GM03348 (cell line): Measurements from ENCODE around the gene ARL3.

ENCODE experiments used
- DNase-seq: peaks from one replicate; pipeline ENCODE4 v3.0.0; 2012; ENCODE audit warnings: low spot score

Gene ARL3

DNA sequence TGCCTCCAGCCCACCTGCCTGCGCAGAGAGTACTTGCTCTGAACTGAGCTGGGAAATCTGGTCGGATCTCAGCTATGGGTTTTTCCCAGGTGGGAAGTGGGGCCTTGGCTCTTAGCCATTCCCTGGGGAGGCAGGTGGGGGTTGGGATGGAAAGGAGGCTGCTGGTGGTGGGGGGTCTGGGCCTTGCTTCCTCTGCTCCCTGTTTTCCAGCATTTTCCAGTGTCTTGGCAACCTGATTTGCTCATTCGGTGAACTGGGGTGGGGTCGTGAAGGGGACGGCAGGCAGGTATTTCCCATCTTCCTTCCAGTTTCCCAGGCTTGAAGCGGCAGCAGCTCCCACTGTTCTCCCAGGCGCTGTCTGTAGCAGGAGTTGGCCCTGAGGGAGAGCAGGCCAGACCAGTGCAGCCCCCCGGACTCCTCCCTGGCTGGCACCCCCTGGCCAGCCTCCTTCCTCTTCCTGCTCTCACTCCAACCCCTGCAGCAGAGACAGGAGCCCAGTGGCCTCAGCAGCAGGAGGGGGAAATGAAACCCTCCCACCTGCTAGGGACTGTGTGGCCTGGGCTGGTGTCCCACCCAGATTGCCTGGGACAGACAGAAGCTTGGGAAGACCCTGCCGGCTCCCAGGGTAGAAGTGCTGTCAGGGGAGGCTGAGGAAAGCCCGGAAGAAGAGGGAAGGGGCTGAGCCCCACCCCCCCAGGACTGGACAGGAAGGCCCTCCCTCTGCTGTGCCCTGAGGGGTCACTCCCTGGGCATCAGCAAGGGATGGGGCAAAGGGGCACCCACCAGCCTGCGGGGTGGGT is 63.3 kb downstream of the ARL3 start:
- DNase-seq, result no peak

DNA sequence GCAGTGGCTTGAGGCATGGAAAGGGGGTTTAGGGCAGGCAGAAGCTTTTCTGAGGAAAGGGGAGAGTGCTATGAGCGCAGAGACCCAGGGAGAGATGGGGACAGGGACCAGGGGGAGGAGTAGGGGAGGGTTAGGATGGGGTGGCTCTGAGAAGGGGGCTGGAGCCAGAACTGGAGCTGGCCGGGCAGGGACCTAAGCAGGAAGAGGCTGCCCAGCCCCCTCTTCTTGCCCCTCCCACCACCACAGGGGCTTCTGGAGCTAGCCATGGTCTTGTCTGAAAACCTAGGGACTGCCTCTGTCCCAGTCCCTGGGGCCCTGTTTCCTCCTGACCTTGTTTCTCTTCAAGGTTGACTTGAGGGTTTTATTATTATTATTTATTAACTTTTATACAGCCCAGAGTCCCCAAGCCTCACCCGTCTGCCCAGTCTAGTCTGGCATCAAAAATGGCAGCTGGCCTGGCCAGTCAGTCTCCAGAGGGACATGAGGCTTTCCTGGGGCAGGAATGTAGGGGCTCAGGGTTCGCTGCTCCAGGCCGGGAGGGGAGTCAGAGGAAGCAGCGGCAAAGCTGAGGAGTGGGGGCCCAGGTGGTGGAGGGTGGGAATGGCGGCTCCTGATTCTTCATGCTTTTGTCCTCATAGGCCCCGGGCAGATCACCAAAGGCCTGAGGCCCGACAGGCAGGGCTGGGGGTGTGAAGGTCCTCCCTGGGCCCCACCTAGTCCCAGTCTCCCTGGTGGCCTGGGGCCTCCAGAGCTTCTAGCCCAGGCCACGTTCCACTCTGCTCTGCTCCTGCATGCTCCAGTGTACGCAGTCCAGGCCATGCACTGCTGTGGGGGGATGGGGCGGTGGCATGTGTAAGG is 64.2 kb downstream of the ARL3 start:
- DNase-seq, result no peak

DNA sequence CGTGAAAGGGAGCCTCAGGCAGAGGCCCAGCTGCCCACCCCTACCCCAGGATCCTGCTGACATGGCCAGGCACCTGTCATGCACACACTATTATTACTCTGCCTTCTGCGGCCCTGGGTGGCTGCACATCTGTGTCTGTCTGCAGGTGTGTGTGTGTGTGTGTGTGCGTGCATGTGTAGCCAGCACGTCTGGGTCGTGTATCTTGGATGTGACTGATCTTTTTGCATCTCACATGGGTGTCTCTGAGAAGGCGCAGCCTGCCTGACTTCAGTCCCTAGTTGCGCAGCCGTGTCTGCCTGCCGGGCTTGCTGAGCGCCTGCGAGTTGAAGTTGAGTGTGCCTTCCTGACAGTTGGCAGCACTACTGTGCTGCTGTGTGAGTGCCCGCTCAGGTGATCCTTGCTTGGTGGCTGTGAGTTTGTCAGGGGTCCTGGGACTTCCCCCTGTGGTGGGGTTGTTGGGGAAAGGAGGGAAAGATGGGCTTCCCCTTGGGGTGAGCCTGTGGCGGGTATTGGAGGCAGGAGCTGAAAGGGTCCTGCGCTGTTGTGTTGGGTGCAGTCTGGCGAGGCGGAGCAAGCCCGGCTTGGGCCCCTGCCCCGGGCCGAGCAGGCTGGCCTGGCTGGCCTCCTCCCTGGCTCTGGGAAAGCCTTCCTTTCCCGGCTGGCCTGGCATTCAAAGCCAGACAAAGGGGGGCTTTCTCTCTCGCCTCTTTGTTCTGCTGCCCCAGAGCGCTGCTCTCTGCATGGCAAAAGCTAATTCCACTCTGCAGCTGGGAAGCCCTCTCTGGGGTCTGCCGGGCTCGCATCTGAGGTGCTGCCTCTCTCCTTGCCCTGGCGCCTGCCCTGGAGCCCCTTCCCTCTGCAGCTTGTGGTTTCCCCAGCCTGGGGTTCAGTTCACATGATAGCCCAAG is 65.1 kb downstream of the ARL3 start:
- no peak for DNase-seq

DNA sequence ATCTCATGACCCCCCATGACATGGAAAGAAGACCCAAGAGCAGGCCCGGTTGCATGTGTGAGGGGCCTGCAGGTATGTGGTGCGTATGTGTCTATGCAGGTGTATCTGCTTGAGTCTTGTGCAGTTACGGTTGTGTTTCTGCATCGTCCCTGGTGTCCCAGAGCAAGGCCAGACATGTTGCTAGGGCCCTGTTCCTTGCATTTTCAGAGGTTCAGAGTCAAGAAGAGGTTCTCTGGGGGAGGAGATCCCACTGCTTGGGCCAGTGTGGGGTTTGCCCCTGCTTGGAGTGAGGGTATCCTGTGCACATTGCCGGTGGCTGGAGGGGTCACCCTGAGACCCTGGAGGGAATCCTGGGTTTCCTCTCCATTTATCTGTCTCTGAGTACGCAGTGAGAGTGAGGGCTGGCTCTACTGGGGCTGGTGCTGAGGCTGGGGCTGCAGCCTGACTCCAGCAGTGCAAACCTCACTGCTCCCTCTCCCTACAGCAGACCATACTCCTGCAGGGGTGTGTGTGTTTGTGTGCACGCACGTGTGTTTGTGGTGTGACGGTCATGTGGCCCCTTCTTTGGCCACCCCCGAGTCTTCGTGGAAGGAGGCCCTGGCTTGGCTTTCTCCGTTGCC is 65.8 kb downstream of the ARL3 start:
- DNase-seq, result no peak

DNA sequence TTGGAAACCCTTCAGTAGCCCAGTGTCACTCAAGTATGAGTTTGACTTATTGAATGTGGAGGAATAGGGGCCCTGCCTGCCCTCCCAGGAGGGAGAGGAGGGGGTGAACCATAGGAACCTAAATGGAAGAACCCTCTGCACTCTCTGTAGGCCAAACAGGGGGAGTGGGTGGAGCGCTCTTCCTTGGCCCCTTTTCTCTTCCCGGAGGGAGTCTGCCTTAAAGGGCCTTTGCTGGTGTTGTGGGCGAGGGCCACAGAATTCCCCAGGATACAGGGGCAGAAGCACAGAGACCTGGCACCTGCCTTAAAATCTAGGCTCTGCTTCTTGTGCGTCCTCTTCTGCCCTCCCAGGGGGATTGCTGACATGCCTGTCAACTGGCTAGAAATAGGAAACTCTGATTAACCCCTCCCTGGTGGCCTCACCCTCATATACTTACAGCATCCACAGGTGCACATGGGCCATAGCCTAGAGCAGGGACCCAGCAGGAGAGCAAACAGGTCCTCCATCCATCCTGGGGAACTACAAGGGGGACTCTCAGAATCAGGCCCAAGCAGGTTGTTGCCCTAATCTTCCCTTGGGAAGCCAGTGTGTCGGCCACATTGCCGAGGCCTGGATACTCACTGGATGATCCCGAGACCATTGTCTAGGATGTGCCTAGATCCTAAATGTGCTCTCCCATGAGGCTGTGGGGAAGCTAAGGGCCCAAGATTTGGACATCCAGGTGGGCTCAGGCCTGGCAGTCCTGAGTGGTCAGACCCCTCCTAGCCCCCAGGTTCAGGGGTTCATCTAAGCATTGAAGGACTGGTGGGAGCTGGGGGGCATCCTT is 66.5 kb downstream of the ARL3 start:
- DNase-seq, result no peak

DNA sequence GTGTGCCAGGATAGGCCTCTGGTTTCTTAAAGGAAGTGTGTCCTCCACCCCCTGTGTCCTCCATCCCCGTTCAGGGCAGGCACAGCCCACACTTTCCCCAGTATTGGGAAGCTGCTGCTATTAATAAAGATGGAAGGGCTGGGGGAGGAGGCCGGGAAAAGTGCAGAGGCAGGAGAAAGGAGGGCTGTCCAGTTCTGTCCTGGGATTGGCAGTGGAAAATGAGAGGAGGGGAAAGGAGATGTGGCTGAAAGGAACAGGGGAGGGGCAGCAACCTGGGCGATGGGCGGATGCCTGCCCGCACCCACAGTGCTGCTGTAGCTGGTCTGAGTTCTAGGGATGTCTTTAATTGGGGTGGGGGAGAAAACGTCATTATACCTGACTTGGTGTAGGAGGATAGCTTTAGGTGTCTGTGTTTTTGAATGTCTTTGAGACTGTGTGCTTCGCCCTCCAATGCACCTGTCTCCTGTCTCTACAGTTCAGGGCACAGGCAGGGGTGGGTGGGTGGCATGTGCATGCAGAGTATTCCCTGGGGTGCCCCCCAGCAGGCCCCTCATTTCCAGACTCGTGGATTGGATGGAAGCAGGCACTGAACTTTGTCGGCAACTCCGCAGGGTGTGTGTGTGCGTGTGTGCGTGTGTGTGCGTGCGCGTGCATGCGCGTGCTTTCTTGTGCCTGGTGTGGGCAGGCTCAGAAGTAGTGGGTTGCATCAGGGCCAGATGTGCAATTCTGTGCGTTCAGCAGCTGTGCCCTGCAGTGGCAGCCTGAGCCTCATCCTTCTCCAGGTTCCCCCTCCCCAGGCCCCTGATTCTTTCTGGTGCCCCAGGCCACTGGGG is 67.4 kb downstream of the ARL3 start:
- peak; percentile 50 for DNase-seq

DNA sequence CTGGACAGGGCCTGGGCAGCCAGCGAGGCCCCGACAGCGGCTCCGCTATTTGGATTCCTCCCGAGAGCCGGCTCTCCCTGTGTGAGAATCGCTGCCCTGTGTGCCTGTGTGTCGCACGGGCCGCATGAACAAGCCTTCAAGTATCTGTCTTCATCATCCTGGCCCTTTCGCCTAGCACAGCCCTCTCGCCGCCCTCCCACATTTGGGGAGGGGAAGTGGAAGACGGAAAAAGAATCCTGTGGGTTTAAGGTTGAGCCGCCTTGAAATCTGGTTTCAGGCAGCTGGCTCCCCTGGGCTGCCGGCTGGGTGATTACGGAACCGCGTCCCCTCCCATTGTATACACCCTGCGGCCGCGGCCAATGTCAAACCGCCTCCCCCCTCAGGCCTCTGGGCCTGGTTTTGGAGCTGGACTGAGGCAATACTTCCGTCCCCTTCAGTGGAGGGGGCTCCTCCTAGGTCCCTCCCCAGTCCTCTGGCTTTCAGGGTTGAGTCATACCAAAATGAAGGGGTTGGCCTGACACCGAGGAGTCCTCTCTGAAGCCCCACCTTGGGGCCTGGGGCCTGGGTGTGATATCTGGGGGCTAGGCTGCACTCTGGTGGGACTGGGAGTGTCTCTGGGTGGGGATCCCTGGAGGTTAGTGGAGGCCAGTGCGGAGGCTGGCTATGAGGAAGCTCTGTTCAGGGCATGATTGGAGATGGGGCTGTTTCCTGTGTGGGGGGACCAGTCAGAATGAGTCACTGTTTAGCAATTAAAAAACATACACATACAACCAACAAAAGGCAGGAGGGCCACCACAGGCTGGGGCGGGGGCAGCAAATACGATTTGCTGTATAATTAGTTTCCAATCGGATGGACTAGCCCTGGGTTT is 68.2 kb downstream of the ARL3 start:
- DNase-seq, result peak; percentile 88

DNA sequence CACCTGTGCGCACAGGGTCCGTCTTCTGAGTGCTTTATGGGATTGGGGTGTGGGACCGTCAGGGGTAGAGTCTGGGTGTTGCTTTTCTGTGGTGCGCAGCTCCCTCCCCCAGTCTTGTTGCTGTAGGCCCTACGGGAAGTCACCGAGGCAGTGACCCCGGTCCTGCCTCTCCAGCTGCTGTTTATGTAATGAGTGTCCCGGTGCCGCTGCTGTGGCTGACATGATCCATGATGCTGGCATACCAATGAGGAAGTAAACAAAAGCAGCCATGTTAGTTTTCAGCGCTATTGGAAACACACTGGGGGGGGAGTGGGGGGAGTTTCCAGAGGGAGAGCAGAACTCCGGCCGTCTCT is 68.8 kb downstream of the ARL3 start:
- no peak for DNase-seq

DNA sequence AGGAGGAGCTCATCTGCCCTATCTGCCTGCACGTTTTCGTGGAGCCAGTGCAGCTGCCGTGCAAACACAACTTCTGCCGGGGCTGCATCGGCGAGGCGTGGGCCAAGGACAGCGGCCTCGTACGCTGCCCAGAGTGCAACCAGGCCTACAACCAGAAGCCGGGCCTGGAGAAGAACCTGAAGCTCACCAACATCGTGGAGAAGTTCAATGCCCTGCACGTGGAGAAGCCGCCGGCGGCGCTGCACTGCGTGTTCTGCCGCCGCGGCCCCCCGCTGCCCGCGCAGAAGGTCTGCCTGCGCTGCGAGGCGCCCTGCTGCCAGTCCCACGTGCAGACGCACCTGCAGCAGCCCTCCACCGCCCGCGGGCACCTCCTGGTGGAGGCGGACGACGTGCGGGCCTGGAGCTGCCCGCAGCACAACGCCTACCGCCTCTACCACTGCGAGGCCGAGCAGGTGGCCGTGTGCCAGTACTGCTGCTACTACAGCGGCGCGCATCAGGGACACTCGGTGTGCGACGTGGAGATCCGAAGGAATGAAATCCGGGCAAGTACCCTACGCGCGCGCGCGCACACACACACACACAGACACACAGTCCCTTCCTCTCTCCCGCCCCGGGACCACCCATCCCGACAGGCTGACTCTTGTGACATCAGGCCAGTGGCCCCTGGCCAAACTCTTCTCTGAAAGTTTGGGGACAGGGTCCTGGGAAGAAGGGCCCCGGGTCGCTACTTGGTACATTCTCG is 69.4 kb downstream of the ARL3 start:
- DNase-seq, result no peak

DNA sequence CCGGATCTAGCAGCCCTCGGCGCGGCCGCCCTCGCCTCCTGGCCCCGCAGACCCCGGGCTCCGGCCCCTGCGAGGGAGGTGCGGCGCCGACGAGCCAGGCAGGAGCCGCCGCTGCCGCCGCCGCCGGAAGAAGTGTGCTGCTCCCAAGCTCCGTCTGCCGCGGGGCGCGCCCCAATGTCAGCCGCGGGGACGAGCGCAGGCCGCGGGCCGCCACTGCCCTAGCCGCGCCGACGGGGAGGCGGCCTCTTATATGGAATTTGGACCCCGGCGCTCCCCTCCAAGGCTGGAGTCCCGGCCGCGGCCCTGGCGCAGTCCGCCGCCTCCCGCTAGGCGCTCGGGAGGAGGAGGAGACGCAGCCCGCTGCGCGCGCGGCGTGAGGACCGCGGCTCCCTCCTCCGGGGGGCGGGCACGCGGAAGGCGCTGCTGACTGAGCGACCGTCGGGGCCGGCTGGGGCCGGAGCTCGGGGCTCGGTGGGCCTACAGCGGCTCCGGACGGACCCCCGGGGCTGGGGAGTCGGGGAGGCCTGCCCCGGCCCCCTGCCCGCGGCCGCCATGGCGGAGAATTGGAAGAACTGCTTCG is 70.0 kb downstream of the ARL3 start, which contains the start of gene TRIM8:
TSS of gene TRIM8 (plus strand) at position 414 of the 580 bp plus-strand sequence. CDS start at position 553, 139 bp downstream.
- DNase-seq, result peak; percentile 49

DNA sequence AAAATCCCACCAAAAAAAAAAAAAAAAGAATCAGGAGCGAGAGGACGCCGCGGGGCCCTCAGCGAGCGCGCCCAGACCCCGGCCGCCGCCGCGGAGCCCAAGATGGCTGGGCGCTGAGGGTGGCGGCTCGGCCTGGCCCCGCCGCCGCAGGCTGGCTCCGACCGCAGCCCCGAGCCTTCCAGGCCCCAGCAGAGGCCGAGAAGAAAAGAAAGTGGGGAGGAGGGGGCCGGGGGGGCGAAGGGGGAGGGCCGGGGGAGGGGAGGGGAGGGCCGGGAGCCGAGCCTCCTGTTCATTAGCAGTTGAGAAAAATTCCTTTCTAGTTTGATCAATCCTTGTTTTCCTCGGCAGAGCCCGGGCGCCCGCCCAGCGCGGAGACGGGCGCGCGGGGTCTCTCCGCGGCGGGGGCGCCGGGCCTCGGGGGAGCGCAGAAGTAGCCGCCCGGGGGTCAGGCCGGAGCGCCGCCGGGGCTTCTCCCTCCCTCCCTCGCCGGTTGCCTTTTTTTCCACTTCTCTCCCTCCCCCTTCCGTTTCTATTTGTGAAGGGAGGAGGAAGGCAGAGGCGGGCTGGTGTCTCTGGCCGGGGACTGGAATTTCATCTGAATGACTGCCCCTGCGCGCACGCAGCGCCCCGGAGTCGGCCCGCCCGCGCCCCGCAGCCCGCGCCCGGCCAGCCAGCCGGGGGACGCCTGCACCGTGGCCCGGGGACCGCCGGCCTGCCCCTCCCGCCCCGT is 70.7 kb downstream of the ARL3 start:
- DNase-seq, result peak; percentile 67

DNA sequence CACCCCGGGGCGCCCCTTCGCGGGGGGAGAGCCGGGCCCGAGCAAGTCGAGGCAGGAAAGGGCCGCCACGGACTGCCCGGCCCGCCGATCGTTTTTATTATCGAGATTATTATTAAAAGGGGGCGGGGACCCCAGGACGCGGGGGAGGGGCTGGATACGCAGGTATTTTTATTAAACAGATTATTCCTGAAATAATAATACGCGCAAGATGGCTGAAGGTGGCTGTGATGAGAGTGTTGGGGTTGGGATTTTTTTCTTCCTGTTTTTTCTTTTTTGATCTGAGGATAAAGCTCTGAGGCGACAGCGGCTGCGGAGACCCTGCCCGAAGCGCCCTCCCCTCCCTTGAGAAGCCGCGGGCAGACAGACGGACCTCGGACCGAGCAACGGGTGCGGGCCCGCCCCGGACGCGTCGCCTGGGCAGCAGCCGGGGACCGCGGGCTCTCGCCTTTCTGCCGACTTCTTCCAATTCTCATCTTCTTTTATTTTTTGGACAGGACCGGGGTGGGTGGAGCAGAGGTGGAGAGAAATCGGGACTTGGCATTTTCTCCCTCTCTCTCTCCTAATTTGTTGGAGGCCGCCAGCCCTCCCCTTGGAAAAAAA is 71.4 kb downstream of the ARL3 start:
- DNase-seq, result peak; percentile 52

DNA sequence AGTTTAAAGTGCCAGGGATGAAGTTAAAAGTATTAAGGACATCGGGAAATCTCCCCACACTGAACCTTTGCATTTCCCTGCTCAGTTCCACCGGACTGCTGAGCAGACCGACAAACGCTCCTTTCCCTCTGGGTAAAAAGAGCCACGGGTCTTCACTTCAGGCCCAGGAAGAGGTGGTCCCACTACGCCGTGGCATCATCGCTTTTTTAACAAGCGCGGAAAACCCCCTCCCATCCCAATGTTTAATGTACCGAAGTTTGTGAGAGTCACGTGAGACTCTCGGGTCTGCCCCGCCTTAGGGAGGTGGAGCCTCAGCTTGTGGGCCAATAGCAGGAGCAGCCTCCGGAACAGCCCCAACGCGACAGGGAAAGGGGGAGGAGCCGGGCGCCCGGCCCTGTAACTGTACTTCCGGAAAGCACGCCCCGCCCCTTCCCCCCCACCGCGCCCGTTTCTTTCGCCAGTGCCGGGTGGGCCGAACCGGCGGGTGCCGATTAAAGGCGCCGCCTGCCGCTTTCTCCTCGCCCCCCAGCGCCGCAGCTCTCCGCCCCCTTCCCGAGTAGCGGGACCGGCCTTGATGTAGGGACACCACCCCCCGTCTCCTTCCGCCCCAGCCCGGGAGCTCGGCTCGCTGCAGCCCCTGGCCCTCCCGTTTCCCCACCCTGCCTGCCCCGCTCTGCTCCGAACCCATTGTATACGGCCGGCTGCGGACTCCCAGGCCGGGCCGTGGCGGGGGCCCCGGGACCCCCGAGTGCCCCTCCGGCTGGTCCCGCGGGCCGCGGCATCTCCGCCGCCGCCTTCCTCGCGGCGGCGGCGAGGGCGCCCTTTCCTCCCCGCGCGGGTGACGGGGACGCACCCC is 72.1 kb downstream of the ARL3 start:
- DNase-seq, result peak; percentile 89

DNA sequence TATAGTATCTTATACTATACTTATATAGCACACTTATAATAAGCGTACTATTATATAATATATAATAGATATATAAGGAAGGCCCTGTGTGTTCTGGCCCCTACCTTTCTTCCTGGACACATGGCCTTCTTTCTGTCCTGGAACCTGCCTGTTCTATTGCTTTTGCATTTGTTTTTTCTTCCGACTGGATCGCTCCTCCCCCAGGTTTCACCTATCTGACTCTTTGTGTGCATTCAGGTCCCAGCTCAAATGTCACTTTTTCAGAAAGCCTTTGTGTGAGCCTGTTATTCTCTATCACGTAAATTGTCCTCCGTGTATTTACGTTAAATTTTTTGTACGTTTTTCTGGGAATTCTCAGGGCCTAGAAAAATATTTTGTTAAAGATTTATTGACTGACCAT is 72.8 kb downstream of the ARL3 start:
- no peak for DNase-seq

DNA sequence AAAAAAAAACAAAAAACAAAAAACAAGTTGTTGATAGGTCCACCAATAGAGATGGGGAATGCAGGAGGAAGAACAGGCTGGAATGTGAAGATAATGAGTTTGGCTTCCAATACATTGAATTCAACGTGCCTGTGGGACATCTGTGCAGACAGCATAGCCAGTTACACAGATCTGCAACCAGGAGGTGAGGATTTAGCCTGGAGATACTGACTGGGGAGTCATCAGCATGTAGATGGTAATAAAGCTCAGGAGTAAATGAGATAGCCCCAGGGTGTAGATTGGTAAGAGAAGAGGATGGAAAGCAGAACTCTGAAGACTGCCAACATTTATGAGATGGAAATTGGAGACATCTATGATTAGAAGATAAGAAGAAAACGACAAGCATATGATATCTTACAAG is 74.7 kb downstream of the ARL3 start:
- no peak for DNase-seq

DNA sequence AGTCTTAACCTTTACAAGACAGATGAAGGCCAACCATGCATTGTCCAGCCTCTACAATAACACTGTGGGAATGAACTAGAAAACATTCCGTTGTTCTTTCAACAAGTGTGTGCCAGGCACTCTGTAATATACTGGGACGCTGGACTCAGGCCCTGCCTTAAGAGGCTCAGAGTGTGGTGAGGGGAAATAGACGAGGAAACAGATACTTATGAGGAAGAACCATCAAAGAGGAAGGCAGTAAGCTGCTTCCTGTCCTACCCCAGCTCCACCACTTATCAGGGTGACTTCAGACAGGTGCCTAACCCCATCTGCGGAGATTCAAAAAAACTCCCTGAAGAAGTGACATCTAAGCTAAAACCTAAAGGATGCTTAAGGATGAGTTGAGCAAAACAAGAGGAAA is 78.8 kb downstream of the ARL3 start:
- DNase-seq, result no peak
